Loucy (cell line): Measurements from ENCODE around the gene ANKRD39.

ENCODE experiments used
- H2AFZ ChIP-seq: fragments of 200-600 bp; sonication (generic); 2 replicates; pipeline ENCODE4 v1.6.0; 2016; ENCODE audit warnings: antibody characterized with exemption, mild to moderate bottlenecking, low read length, moderate library complexity
- H3F3A ChIP-seq: fragments of 200-600 bp; 2 replicates; pipeline ENCODE4 v1.6.0; 2016; ENCODE audit warnings: antibody characterized with exemption, low read depth, mild to moderate bottlenecking
- H3K27me3 ChIP-seq: fragments of 200-600 bp; sonication (generic); 2 replicates; pipeline ENCODE4 v1.6.1; 2014; ENCODE audit warnings: low read length, mild to moderate bottlenecking; ENCODE audit not compliant: insufficient read depth, poor library complexity, severe bottlenecking
- H3K36me3 ChIP-seq: fragments of 200-600 bp; sonication (generic); 2 replicates; pipeline ENCODE4 v1.6.1; 2016; ENCODE audit warnings: low read length; ENCODE audit not compliant: insufficient read depth
- H3K4me1 ChIP-seq: fragments of 200-600 bp; sonication (generic); 2 replicates; pipeline ENCODE4 v1.5.1; 2014; ENCODE audit warnings: low read length, mild to moderate bottlenecking; ENCODE audit not compliant: insufficient read depth, poor library complexity, severe bottlenecking
- H3K4me2 ChIP-seq: fragments of 200-600 bp; sonication (generic); 2 replicates; pipeline ENCODE4 v1.6.0; 2014; ENCODE audit warnings: antibody characterized with exemption, low read length, low read depth, mild to moderate bottlenecking; ENCODE audit not compliant: poor library complexity, severe bottlenecking
- H3K4me3 ChIP-seq: fragments of 200-600 bp; sonication (generic); 2 replicates; pipeline ENCODE4 v1.5.1; 2014; ENCODE audit warnings: low read length, mild to moderate bottlenecking, mixed read lengths; ENCODE audit not compliant: poor library complexity, severe bottlenecking
- H3K79me2 ChIP-seq: fragments of 200-600 bp; sonication (generic); 2 replicates; pipeline ENCODE4 v1.6.1; 2014; ENCODE audit warnings: low read length; ENCODE audit not compliant: insufficient read depth
- H3K9ac ChIP-seq: fragments of 200-600 bp; sonication (generic); 2 replicates; pipeline ENCODE4 v1.6.0; 2014; ENCODE audit warnings: mild to moderate bottlenecking, low read depth, low read length, moderate library complexity; ENCODE audit not compliant: poor library complexity, severe bottlenecking
- H3K9me2 ChIP-seq: fragments of 200-600 bp; sonication (generic); replicated peaks from 2 replicates; pipeline ENCODE4 v1.6.1; 2016; ENCODE audit warnings: low read depth, low read length, mixed read lengths
- H3K9me3 ChIP-seq: fragments of 200-600 bp; sonication (generic); 2 replicates; pipeline ENCODE4 v1.6.1; 2014; ENCODE audit warnings: mild to moderate bottlenecking, antibody characterized with exemption, low read length, low read depth; ENCODE audit not compliant: insufficient read depth
- H4K20me1 ChIP-seq: fragments of 200-600 bp; sonication (generic); 2 replicates; pipeline ENCODE4 v1.6.0; 2014; ENCODE audit warnings: antibody characterized with exemption, low read length, mild to moderate bottlenecking; ENCODE audit not compliant: insufficient read depth, poor library complexity, severe bottlenecking
- EZH2phosphoT487 ChIP-seq: fragments of 200-600 bp; IDR thresholded peaks from 2 replicates; pipeline ENCODE4 v1.6.1; 2018; ENCODE audit warnings: antibody characterized with exemption, mild to moderate bottlenecking, moderate library complexity, borderline replicate concordance
- TF ChIP-seq, protein P1 (sequence below): fragments of 200-600 bp; sonication (generic); conservative IDR thresholded peaks from 2 replicates; pipeline ENCODE4 v1.5.1; 2014; ENCODE audit warnings: mild to moderate bottlenecking, antibody characterized with exemption, low read length

ANKRD39 gene

DNA sequence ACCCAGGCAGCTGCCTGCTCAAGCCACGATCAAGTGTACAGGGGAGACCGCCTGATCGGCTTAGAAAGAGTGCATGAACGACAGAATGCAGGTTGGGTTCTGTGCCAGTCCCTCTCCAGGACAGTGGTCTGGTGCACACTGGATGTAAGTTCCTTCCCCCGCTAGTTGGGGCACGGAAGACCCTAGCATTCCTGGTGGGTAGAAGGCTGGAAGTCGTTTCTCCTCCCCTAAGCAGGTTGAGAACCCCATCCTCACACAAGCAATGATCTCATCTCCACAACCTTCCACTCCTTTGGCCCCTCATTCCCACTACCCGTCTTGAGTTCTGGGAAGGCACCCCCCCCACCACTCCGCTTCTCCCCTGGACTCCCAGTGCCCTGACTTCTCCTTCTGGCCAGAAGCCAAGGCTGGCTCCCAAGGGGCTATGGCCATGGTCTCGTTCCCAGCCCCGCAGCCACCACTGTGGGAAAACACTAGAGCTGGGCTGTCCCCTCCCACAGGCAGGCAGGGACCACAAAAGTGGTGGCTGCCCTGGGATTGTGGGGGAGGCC is 1.4 kb upstream of the ANKRD39 start:
- no peak overlapping the region for H3K9ac ChIP-seq

GRCh38 chr2:96856776-96857666 is 795 bp downstream of the ANKRD39 start:
- Histone ChIP-seq H3K4me3 (peak overlapping the region; percentile 93), H2AFZ (peak overlapping the region; percentile 84), H3K9me2 (no peaks in the 10 kb centered on the region), H3K9me3 (no peaks in the 10 kb centered on the region), H3K27me3 (no peaks in the 10 kb centered on the region), H3K9ac (peak overlapping the region; percentile 88), H3K4me1 (peaks cover 27% of the 10 kb centered on the region), H3K4me2 (peak overlapping the region; percentile 96), H4K20me1 (peaks cover 7% of the 10 kb centered on the region), H3K36me3 (peaks cover 25% of the 10 kb centered on the region; the same call in 1 of the 2 replicates), H3F3A (no peaks in the 10 kb centered on the region), H3K79me2 (peaks cover 31% of the 10 kb centered on the region)
- no peak for TF ChIP-seq EZH2phosphoT487
- TF ChIP-seq, protein P1, sequence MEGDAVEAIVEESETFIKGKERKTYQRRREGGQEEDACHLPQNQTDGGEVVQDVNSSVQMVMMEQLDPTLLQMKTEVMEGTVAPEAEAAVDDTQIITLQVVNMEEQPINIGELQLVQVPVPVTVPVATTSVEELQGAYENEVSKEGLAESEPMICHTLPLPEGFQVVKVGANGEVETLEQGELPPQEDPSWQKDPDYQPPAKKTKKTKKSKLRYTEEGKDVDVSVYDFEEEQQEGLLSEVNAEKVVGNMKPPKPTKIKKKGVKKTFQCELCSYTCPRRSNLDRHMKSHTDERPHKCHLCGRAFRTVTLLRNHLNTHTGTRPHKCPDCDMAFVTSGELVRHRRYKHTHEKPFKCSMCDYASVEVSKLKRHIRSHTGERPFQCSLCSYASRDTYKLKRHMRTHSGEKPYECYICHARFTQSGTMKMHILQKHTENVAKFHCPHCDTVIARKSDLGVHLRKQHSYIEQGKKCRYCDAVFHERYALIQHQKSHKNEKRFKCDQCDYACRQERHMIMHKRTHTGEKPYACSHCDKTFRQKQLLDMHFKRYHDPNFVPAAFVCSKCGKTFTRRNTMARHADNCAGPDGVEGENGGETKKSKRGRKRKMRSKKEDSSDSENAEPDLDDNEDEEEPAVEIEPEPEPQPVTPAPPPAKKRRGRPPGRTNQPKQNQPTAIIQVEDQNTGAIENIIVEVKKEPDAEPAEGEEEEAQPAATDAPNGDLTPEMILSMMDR = no peak

More for the DNA sequence above, 1.4 kb upstream of the ANKRD39 start:
- Histone ChIP-seq H4K20me1 (peaks cover 10% of the 10 kb centered on the region), H3K4me2 (peak overlapping the region; percentile 60), H3K4me1 (peaks cover 27% of the 10 kb centered on the region), H3K27me3 (no peaks in the 10 kb centered on the region), H3F3A (no peaks in the 10 kb centered on the region), H3K9me2 (no peaks in the 10 kb centered on the region), H3K4me3 (no peak overlapping the region), H3K9me3 (no peaks in the 10 kb centered on the region), H3K79me2 (peaks cover 34% of the 10 kb centered on the region), H3K36me3 (peaks cover 28% of the 10 kb centered on the region; the same call in 1 of the 2 replicates), H2AFZ (no peak overlapping the region)
- TF ChIP-seq EZH2phosphoT487 = no peak
- TF ChIP-seq, protein P1 = no peak

- Histone ChIP-seq H3K27me3 (no peaks in the 10 kb centered on the region), H3F3A (no peaks in the 10 kb centered on the region), H3K9me3 (no peaks in the 10 kb centered on the region), H3K4me1 (peaks cover 20% of the 10 kb centered on the region), H3K36me3 (peaks cover 25% of the 10 kb centered on the region; the same call in 1 of the 2 replicates), H4K20me1 (peaks cover 7% of the 10 kb centered on the region), H2AFZ (no peak overlapping the region), H3K9ac (no peak overlapping the region), H3K79me2 (peaks cover 31% of the 10 kb centered on the region), H3K9me2 (no peaks in the 10 kb centered on the region), H3K4me3 (no peak overlapping the region), H3K4me2 (no peak overlapping the region)
- TF ChIP-seq, protein P1 = no peak
- no peak for TF ChIP-seq EZH2phosphoT487
Observed at GRCh38 chr2:96853321-96853720, 4.5 kb downstream of the ANKRD39 start.
